HG03378 (cell line): ENCODE measurements around the gene XRN2.

Experiments used
- ATAC-seq: cut with Tn5 transposase; IDR thresholded peaks from one replicate; pipeline ENCODE4 v1.9.1; 2021; ENCODE audit warnings: mild to moderate bottlenecking, moderate library complexity; ENCODE audit not compliant: unreplicated experiment

Gene XRN2

GRCh38 chr20:21291026-21291425 is 12.1 kb upstream of the XRN2 start:
- ATAC-seq, result no peak

GRCh38 chr20:21294755-21295154 is 8.4 kb upstream of the XRN2 start:
- ATAC-seq, result no peak

- no peak for ATAC-seq
Observed at GRCh38 chr20:21301940-21302663, 1.0 kb upstream of the XRN2 start.

- ATAC-seq, result peak; percentile 25
Observed at GRCh38 chr20:21302664-21303060, 469 bp upstream of the XRN2 start.

GRCh38 chr20:21303872-21304586 is 898 bp downstream of the XRN2 start:
- peak; percentile 7 for ATAC-seq

- no peak for ATAC-seq
Observed at GRCh38 chr20:21308340-21308739, 5.2 kb downstream of the XRN2 start.

- ATAC-seq, result no peak
Observed at GRCh38 chr20:21309678-21310467, 6.7 kb downstream of the XRN2 start.

- ATAC-seq, result no peak
Observed at GRCh38 chr20:21312813-21313474, 9.8 kb downstream of the XRN2 start.

GRCh38 chr20:21315138-21315537 is 12.0 kb downstream of the XRN2 start:
- peak; percentile 59 for ATAC-seq

- no peak for ATAC-seq
Observed at GRCh38 chr20:21322083-21322710, 19.1 kb downstream of the XRN2 start.

- no peak for ATAC-seq
Observed at GRCh38 chr20:21322921-21323331, 19.8 kb downstream of the XRN2 start.

- ATAC-seq, result no peak
Observed at GRCh38 chr20:21323640-21324039, 20.5 kb downstream of the XRN2 start.

- no peak for ATAC-seq
Observed at GRCh38 chr20:21324126-21324525, 21.0 kb downstream of the XRN2 start.

GRCh38 chr20:21325296-21325695 is 22.2 kb downstream of the XRN2 start:
- ATAC-seq, result no peak

- no peak for ATAC-seq
Observed at GRCh38 chr20:21326700-21327099, 23.6 kb downstream of the XRN2 start.

- ATAC-seq, result no peak
Observed at GRCh38 chr20:21336455-21337151, 33.5 kb downstream of the XRN2 start.

GRCh38 chr20:21338291-21338690 is 35.2 kb downstream of the XRN2 start:
- no peak for ATAC-seq

- ATAC-seq, result no peak
Observed at GRCh38 chr20:21339499-21339898, 36.4 kb downstream of the XRN2 start.

GRCh38 chr20:21340991-21341697 is 38.0 kb downstream of the XRN2 start:
- no peak for ATAC-seq
